Measurements from ENCODE around the gene BCAS3.
A peak's percentile ranks its signal among the peaks of the same experiment; 100 is the strongest.
"Not testable (repeated sequence)": the region's sequence is repeated elsewhere in the genome, so short reads cannot be mapped to it uniquely, and the experiment has no call there.

The BCAS3 gene

GRCh38 chr17:61005958-61006357, 328.3 kb downstream of the BCAS3 start:
- not testable (repeated sequence) for DNase-seq (ENCODE audit: low spot score)

- no peak for DNase-seq (ENCODE audit: low spot score)
These were observed 330.3 kb downstream of the BCAS3 start for GRCh38 chr17:61007980-61008379.

- DNase-seq (ENCODE audit: low spot score) = no peak
These were observed 332.0 kb downstream of the BCAS3 start for GRCh38 chr17:61009663-61010062.

- DNase-seq (ENCODE audit: low spot score) = no peak
These were observed 333.1 kb downstream of the BCAS3 start for GRCh38 chr17:61010661-61011170.

GRCh38 chr17:61011251-61011650, 333.6 kb downstream of the BCAS3 start:
- no peak for DNase-seq (ENCODE audit: low spot score)

- peak; percentile 10 for DNase-seq (ENCODE audit: low spot score)
These were observed 338.3 kb downstream of the BCAS3 start for GRCh38 chr17:61015966-61016365.

- DNase-seq (ENCODE audit: low spot score) = no peak
These were observed 339.8 kb downstream of the BCAS3 start for GRCh38 chr17:61017317-61018006.

- DNase-seq (ENCODE audit: low spot score) = no peak
These were observed 341.3 kb downstream of the BCAS3 start for GRCh38 chr17:61018938-61019337.

- no peak for DNase-seq (ENCODE audit: low spot score)
These were observed 346.3 kb downstream of the BCAS3 start for GRCh38 chr17:61023996-61024395.

- no peak for DNase-seq (ENCODE audit: low spot score)
These were observed 349.2 kb downstream of the BCAS3 start for GRCh38 chr17:61026818-61027217.

GRCh38 chr17:61029181-61029580, 351.5 kb downstream of the BCAS3 start:
- no peak for DNase-seq (ENCODE audit: low spot score)

- no peak for DNase-seq (ENCODE audit: low spot score)
These were observed 363.0 kb downstream of the BCAS3 start for GRCh38 chr17:61040666-61041065.

- not testable (repeated sequence) for DNase-seq (ENCODE audit: low spot score)
These were observed 364.7 kb downstream of the BCAS3 start for GRCh38 chr17:61042348-61042747.

GRCh38 chr17:61047515-61047914, 369.9 kb downstream of the BCAS3 start:
- no peak for DNase-seq (ENCODE audit: low spot score)

- no peak for DNase-seq (ENCODE audit: low spot score)
These were observed 370.9 kb downstream of the BCAS3 start for GRCh38 chr17:61048376-61049106.

GRCh38 chr17:61053469-61053868, 375.8 kb downstream of the BCAS3 start:
- DNase-seq (ENCODE audit: low spot score) = no peak

- DNase-seq (ENCODE audit: low spot score) = no peak
These were observed 376.8 kb downstream of the BCAS3 start for GRCh38 chr17:61054436-61054835.

GRCh38 chr17:61057257-61057656, 379.6 kb downstream of the BCAS3 start:
- no peak for DNase-seq (ENCODE audit: low spot score)

- DNase-seq (ENCODE audit: low spot score) = no peak
These were observed 380.4 kb downstream of the BCAS3 start for GRCh38 chr17:61058066-61058465.

GRCh38 chr17:61063528-61063927, 385.9 kb downstream of the BCAS3 start:
- DNase-seq (ENCODE audit: low spot score) = no peak

GRCh38 chr17:61064087-61064951, 386.7 kb downstream of the BCAS3 start:
- no peak for DNase-seq (ENCODE audit: low spot score)

GRCh38 chr17:61065263-61065773, 387.7 kb downstream of the BCAS3 start:
- peak; percentile 37 for DNase-seq (ENCODE audit: low spot score)

All from AG08396 (cell line).